Ammon's horn (tissue), 1 donor: ENCODE results near the gene DACH1.

Source experiments
- DNase-seq: peaks from one replicate; pipeline ENCODE4 v3.0.0-alpha.2; 2016; ENCODE audit warnings: low spot score

Gene DACH1

GRCh38 chr13:71624653-71625600, 242.1 kb downstream of the DACH1 start:
- no peak for DNase-seq

GRCh38 chr13:71621174-71622124, 245.6 kb downstream of the DACH1 start:
- peak; percentile 13 for DNase-seq

- no peak for DNase-seq
These were observed 247.9 kb downstream of the DACH1 start for GRCh38 chr13:71619096-71619495.

GRCh38 chr13:71618159-71618558, 248.8 kb downstream of the DACH1 start:
- no peak for DNase-seq

- DNase-seq, result no peak
These were observed 249.7 kb downstream of the DACH1 start for GRCh38 chr13:71617265-71617664.

- DNase-seq, result no peak
These were observed 253.8 kb downstream of the DACH1 start for GRCh38 chr13:71613066-71613745.

GRCh38 chr13:71611292-71611691, 255.7 kb downstream of the DACH1 start:
- DNase-seq, result no peak

GRCh38 chr13:71610876-71611275, 256.1 kb downstream of the DACH1 start:
- no peak for DNase-seq

- no peak for DNase-seq
These were observed 257.7 kb downstream of the DACH1 start for GRCh38 chr13:71609271-71609670.

GRCh38 chr13:71607575-71607974, 259.4 kb downstream of the DACH1 start:
- no peak for DNase-seq

GRCh38 chr13:71606818-71607217, 260.2 kb downstream of the DACH1 start:
- DNase-seq, result no peak

GRCh38 chr13:71605744-71606143, 261.3 kb downstream of the DACH1 start:
- no peak for DNase-seq

- DNase-seq, result no peak
These were observed 263.7 kb downstream of the DACH1 start for GRCh38 chr13:71603255-71603654.

GRCh38 chr13:71602344-71602743, 264.7 kb downstream of the DACH1 start:
- no peak for DNase-seq

GRCh38 chr13:71597150-71597549, 269.9 kb downstream of the DACH1 start:
- no peak for DNase-seq

GRCh38 chr13:71596116-71596515, 270.9 kb downstream of the DACH1 start:
- no peak for DNase-seq

- no peak for DNase-seq
These were observed 273.4 kb downstream of the DACH1 start for GRCh38 chr13:71593566-71593965.

- no peak for DNase-seq
These were observed 275.6 kb downstream of the DACH1 start for GRCh38 chr13:71591374-71591773.

- no peak for DNase-seq
These were observed 276.3 kb downstream of the DACH1 start for GRCh38 chr13:71590654-71591148.

- no peak for DNase-seq
These were observed 278.0 kb downstream of the DACH1 start for GRCh38 chr13:71589032-71589431.

- no peak for DNase-seq
These were observed 279.2 kb downstream of the DACH1 start for GRCh38 chr13:71587817-71588216.

- DNase-seq, result no peak
These were observed 279.8 kb downstream of the DACH1 start for GRCh38 chr13:71587193-71587592.
